ENCODE data around the gene CORO2B.

Gene CORO2B

GRCh38 chr15:68704496-68705021 is 125.8 kb downstream of the CORO2B start:
- no peak for DNase-seq (ENCODE audit: extremely low spot score)
- POLR2A ChIA-PET = interaction anchor here (0.6 kb wide), 1 partner anchor 1954 kb away, joined by 3 read pairs; no protein-coding TSS in a partner anchor
- no peak for TF ChIP-seq CTCF (IDR thresholded peaks at IDR 0.05; ENCODE audit: control extremely low read depth, extremely low read depth, low read depth, missing control alignments)
- CTCF ChIA-PET = interaction anchor here (6.9 kb wide), 1 partner anchor 30 kb away, joined by 33 read pairs; no protein-coding TSS in a partner anchor

- POLR2A ChIA-PET = no interaction called here
These were observed 127.5 kb downstream of the CORO2B start for GRCh38 chr15:68706256-68706655.

GRCh38 chr15:68706931-68707330 is 128.1 kb downstream of the CORO2B start:
- POLR2A ChIA-PET = no interaction called here
- TF ChIP-seq CTCF (IDR thresholded peaks at IDR 0.05; ENCODE audit: control extremely low read depth, extremely low read depth, low read depth, missing control alignments) = no peak
- no peak for DNase-seq (ENCODE audit: extremely low spot score)
- CTCF ChIA-PET = interaction anchor here (1.1 to 6.9 kb wide), 2 partner anchors 32 to 52 kb away, joined by 3 to 33 read pairs; no protein-coding TSS in a partner anchor

More at GRCh38 chr15:68706256-68706655, 127.5 kb downstream of the CORO2B start:
- no peak for TF ChIP-seq CTCF (IDR thresholded peaks at IDR 0.05; ENCODE audit: control extremely low read depth, extremely low read depth, low read depth, missing control alignments)
- CTCF ChIA-PET = interaction anchor here (1.1 to 6.9 kb wide), 3 partner anchors 21 to 53 kb away, joined by 3 to 33 read pairs (median 3); no protein-coding TSS in a partner anchor
- no peak for DNase-seq (ENCODE audit: extremely low spot score)

GRCh38 chr15:68707386-68707785 is 128.6 kb downstream of the CORO2B start:
- ChIA-PET CTCF (interaction anchor here (6.9 kb wide), 1 partner anchor 33 kb away, joined by 33 read pairs; no protein-coding TSS in a partner anchor), POLR2A (no interaction called here)
- no peak for TF ChIP-seq CTCF (IDR thresholded peaks at IDR 0.05; ENCODE audit: control extremely low read depth, extremely low read depth, low read depth, missing control alignments)
- no peak for DNase-seq (ENCODE audit: extremely low spot score)

GRCh38 chr15:68709876-68710275 is 131.1 kb downstream of the CORO2B start:
- no peak for TF ChIP-seq CTCF (IDR thresholded peaks at IDR 0.05; ENCODE audit: control extremely low read depth, extremely low read depth, low read depth, missing control alignments)
- DNase-seq (ENCODE audit: extremely low spot score) = no peak
- CTCF ChIA-PET = interaction anchor here (0.9 kb wide), 1 partner anchor 15 kb away, joined by 3 read pairs; no protein-coding TSS in a partner anchor
- POLR2A ChIA-PET = no interaction called here

- DNase-seq (ENCODE audit: extremely low spot score) = no peak
- ChIA-PET POLR2A (no interaction called here), CTCF (no interaction called here)
- TF ChIP-seq CTCF (IDR thresholded peaks at IDR 0.05; ENCODE audit: control extremely low read depth, extremely low read depth, low read depth, missing control alignments) = no peak
These were observed 131.7 kb downstream of the CORO2B start for GRCh38 chr15:68710536-68710935.

Measured in GM10248 (cell line).